GM12874 (cell line): Measurements from ENCODE around the gene SMARCD3.

Source experiments
- TF ChIP-seq, protein P1 (sequence below): IDR thresholded peaks from 2 replicates; pipeline ENCODE4 v1.5.1; 2011; ENCODE audit warnings: low read depth, mild to moderate bottlenecking, control low read depth, low read length, moderate library complexity; ENCODE audit not compliant: insufficient read depth

The SMARCD3 gene

DNA sequence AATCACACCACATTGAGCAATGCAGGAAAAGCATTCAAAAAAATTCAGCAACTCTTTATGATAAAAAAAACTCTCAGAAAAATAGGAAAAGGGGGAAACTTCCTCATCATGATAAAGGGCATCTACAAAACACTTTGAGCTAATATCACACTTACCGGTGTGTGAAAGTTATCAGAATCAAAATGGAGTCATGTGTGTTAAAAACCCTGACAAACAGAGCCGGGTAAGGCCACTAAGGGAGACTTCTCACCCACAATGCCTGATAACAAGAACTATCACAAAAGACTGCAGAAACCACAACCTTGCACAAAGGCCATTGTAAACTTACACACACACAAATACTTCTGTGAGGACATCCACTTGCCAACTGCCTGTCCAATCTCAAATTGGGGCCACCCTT is 34.8 kb upstream of the SMARCD3 start:
- TF ChIP-seq, protein P1, sequence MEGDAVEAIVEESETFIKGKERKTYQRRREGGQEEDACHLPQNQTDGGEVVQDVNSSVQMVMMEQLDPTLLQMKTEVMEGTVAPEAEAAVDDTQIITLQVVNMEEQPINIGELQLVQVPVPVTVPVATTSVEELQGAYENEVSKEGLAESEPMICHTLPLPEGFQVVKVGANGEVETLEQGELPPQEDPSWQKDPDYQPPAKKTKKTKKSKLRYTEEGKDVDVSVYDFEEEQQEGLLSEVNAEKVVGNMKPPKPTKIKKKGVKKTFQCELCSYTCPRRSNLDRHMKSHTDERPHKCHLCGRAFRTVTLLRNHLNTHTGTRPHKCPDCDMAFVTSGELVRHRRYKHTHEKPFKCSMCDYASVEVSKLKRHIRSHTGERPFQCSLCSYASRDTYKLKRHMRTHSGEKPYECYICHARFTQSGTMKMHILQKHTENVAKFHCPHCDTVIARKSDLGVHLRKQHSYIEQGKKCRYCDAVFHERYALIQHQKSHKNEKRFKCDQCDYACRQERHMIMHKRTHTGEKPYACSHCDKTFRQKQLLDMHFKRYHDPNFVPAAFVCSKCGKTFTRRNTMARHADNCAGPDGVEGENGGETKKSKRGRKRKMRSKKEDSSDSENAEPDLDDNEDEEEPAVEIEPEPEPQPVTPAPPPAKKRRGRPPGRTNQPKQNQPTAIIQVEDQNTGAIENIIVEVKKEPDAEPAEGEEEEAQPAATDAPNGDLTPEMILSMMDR, result no peak

- TF ChIP-seq, protein P1, result no peak
Measured at GRCh38 chr7:151282111-151282510, 33.6 kb upstream of the SMARCD3 start.

GRCh38 chr7:151281686-151282085 is 33.2 kb upstream of the SMARCD3 start:
- TF ChIP-seq, protein P1, result no peak

DNA sequence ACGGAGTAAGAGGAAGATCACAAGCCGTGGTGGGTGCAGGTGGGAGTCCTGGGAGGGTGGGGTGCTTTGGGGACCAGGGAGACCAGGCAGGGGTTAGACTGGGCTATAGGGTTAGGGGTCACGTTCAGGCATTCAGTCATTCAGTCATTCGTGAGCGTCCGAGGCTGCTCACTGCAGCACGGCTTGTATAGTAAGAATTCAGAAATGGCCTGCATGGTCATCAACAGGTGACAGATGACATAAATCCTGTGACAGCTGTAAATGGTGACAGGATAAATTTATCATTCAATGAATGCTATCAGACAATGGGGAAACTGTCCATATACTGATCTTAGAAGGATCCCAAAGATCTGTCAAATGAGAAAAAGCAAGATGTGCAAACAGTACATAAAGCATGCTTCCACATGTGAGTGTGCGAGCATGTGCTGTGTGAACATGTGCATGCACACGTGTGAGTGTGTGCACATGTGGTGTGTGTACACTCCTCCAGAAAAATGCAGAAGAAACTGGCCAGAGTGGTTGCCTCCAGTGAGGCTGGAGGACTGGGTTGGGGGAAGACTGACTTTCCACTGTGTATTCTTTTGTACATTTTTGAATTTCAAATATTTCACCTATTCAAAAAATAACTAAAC is 32.0 kb upstream of the SMARCD3 start:
- TF ChIP-seq, protein P1, result no peak

DNA sequence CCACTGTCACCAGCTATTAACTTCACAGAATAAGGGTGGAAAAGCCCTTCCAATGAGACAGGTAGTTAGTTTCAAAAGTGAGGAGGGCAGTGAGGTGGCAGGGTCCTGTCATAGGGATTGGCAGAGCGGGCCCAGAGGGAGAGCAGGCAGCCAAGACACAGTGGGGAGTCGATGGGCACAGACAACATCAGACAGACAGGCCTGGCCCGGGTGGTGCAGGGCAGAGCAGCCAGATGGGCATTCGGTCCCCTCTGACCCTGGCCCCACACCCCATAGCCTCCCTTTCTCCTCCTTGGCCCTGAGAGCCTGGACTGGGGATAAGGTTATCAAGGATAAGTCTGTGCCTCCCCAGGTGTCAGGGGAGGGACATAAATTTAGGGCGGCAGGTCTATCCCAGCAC is 31.4 kb upstream of the SMARCD3 start:
- TF ChIP-seq, protein P1, result no peak

DNA sequence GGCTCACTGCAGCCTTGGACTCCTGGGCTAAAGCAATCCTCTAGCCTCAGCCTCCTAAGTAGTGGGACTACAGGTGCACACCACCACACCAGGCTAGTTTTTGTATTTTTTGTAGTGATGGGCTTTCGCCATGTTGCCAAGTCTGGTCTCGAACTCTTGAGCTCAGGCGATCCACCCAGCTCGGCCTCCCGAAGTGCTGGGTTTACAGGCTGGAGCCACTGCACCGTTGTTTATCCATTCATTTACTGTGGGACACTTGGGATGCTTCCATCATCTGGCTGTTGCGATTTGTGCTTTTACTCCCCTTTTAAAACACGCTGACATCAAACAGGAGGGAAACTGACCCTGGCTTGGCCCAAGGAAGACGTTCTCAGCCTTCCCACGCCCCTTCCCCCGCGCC is 30.5 kb upstream of the SMARCD3 start:
- TF ChIP-seq, protein P1, result no peak

DNA sequence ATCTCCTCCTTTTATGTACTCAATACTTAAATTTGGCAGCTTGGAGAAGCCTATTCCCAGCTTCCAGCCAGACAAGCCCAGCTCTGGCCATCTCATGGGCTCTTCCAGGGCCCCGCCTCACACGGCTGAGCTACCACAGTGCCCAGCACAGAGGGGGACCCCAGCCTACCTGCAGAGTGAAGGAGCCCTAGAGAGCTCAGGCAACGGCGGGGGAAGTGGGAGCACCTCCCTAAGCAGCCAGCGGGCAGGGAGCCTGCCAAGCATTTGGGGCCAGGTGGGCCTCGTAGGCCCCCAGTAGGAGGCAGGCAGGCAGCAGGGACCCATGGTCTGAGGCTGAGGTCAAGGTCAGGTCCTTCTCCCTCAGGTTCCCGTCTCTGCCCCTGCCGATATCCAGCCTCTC is 29.1 kb upstream of the SMARCD3 start:
- TF ChIP-seq, protein P1, result no peak
